B cell (primary cell): ENCODE results near the gene NOL6.
A peak's percentile ranks its signal among the peaks of the same experiment; 100 is the strongest.

Experiments
- CTCF ChIP-seq: fragments of 200-600 bp; IDR thresholded peaks from one replicate; pipeline ENCODE4 v1.8.0; 2022; ENCODE audit warnings: antibody characterized with exemption, mild to moderate bottlenecking
- EZH2 ChIP-seq: IDR thresholded peaks from 2 replicates; pipeline ENCODE4 v1.6.1; 2012; ENCODE audit warnings: borderline replicate concordance, low read depth, mild to moderate bottlenecking, moderate library complexity, low read length; ENCODE audit not compliant: insufficient read depth, poor library complexity, severe bottlenecking

GRCh38 chr9:33415501-33416038, 58.2 kb downstream of the NOL6 start:
- peak; percentile 47 for TF ChIP-seq CTCF
- TF ChIP-seq EZH2, result no peak
